Breast epithelium (tissue), 4 donors: ENCODE results near the gene CYP27C1. TPM values are rescaled to one million over a fixed set of nuclear protein-coding genes. Genes with fewer than 3 reads are reported as not detected.
A peak's percentile ranks its signal among the peaks of the same experiment; 100 is the strongest.

ENCODE experiments used
- DNase-seq, 2 donors: peaks; one replicate each; pipeline ENCODE4 v3.0.0-alpha.2; 2019; ENCODE audit warnings: low spot score in 2 of 2
- H3K27ac ChIP-seq, 2 donors: fragments of 200-600 bp; sonication (generic) in 1 of 2; one replicate each; pipeline ENCODE4 v1.5.1; 2016 to 2019; ENCODE audit warnings: mild to moderate bottlenecking in 1 of 2
- H3K27me3 ChIP-seq, 2 donors: fragments of 200-600 bp; sonication (generic) in 1 of 2; one replicate each; pipeline versions ENCODE4 v1.5.1 to v1.6.0; 2017 to 2019; ENCODE audit warnings: control low read depth in 1 of 2, mild to moderate bottlenecking in 1 of 2
- H3K36me3 ChIP-seq: fragments of 200-600 bp; one replicate; pipeline ENCODE4 v1.5.1; 2019
- H3K4me1 ChIP-seq, 2 donors: fragments of 200-600 bp; sonication (generic); one replicate each; pipeline ENCODE4 v1.5.1; 2016 to 2019; ENCODE audit warnings: control low read depth in 1 of 2
- H3K4me3 ChIP-seq, 3 donors: fragments of 200-600 bp; sonication (generic); 1 replicate in 2 of 3; 2 replicates in 1 of 3; pipeline ENCODE4 v1.5.1; 2016 to 2019; ENCODE audit warnings: mild to moderate bottlenecking in 3 of 3, moderate library complexity in 2 of 3
- H3K9me3 ChIP-seq, 2 donors: fragments of 200-600 bp; sonication (generic) in 1 of 2; one replicate each; pipeline ENCODE4 v1.5.1; 2016 to 2019; ENCODE audit warnings: control low read depth in 1 of 2
- POLR2A ChIP-seq: fragments of 450-650 bp; IDR thresholded peaks from one replicate; pipeline ENCODE4 v1.6.1; 2016; ENCODE audit warnings: antibody characterized with exemption, mild to moderate bottlenecking, moderate library complexity
- POLR2AphosphoS5 ChIP-seq, 3 donors: sonication (generic); formaldehyde crosslinking; IDR thresholded peaks; one replicate each; pipeline ENCODE4 v1.6.1; 2017; ENCODE audit warnings: antibody characterized with exemption in 3 of 3
- intact Hi-C: fragments of 100-400 bp; cut with DNase I; formaldehyde crosslinking; loops from one replicate; pipeline ENCODE4 v1.15.1; 2023; ENCODE audit warnings: low total_unique reads
- total RNA-seq, 3 donors: library from RNA; depleted of rRNA; stranded (reverse); fragments of >200 nt; gene quantifications; one replicate each; pipeline ENCODE4 v1.1.0, GENCODE V29; 2016
- TF ChIP-seq, protein P1 (sequence below), 3 donors: fragments of 450-650 bp; IDR thresholded peaks; one replicate each; pipeline ENCODE4 v1.5.1; 2016 to 2017; ENCODE audit warnings: antibody characterized with exemption in 3 of 3, mild to moderate bottlenecking in 3 of 3, moderate library complexity in 3 of 3

Gene CYP27C1, protein sequence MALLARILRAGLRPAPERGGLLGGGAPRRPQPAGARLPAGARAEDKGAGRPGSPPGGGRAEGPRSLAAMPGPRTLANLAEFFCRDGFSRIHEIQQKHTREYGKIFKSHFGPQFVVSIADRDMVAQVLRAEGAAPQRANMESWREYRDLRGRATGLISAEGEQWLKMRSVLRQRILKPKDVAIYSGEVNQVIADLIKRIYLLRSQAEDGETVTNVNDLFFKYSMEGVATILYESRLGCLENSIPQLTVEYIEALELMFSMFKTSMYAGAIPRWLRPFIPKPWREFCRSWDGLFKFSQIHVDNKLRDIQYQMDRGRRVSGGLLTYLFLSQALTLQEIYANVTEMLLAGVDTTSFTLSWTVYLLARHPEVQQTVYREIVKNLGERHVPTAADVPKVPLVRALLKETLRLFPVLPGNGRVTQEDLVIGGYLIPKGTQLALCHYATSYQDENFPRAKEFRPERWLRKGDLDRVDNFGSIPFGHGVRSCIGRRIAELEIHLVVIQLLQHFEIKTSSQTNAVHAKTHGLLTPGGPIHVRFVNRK
- total RNA-seq = under 1 TPM; 0.29 to 0.48 (median 0.33) TPM

GRCh38 chr2:127220102-127220767 is at the start of gene CYP27C1:
TSS of gene CYP27C1 (minus strand) at chr2:127220299. CDS start at chr2:127220270, 29 bp downstream.
- peaks cover 3 to 16% of the 10 kb centered on the region in 2 donors for H3K27me3 ChIP-seq
- intact Hi-C loops = no loop called here
- H3K27ac ChIP-seq = peak within 1 kb of the TSS in 1 of 2 donors; percentile 20
- peak within 1 kb of the TSS; percentile 56 to 80 (median 58) for H3K4me3 ChIP-seq
- no peak for DNase-seq
- no peaks in the 10 kb centered on the region for H3K36me3 ChIP-seq
- TF ChIP-seq, protein P1, sequence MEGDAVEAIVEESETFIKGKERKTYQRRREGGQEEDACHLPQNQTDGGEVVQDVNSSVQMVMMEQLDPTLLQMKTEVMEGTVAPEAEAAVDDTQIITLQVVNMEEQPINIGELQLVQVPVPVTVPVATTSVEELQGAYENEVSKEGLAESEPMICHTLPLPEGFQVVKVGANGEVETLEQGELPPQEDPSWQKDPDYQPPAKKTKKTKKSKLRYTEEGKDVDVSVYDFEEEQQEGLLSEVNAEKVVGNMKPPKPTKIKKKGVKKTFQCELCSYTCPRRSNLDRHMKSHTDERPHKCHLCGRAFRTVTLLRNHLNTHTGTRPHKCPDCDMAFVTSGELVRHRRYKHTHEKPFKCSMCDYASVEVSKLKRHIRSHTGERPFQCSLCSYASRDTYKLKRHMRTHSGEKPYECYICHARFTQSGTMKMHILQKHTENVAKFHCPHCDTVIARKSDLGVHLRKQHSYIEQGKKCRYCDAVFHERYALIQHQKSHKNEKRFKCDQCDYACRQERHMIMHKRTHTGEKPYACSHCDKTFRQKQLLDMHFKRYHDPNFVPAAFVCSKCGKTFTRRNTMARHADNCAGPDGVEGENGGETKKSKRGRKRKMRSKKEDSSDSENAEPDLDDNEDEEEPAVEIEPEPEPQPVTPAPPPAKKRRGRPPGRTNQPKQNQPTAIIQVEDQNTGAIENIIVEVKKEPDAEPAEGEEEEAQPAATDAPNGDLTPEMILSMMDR (IDR thresholded peaks at IDR 0.05) = no peak
- no peak for TF ChIP-seq POLR2A
- TF ChIP-seq POLR2AphosphoS5 (IDR thresholded peaks at IDR 0.05) = no peak
- H3K9me3 ChIP-seq = no peaks in the 10 kb centered on the region
- peaks cover 0 to 11% of the 10 kb centered on the region in 2 donors for H3K4me1 ChIP-seq

DNA sequence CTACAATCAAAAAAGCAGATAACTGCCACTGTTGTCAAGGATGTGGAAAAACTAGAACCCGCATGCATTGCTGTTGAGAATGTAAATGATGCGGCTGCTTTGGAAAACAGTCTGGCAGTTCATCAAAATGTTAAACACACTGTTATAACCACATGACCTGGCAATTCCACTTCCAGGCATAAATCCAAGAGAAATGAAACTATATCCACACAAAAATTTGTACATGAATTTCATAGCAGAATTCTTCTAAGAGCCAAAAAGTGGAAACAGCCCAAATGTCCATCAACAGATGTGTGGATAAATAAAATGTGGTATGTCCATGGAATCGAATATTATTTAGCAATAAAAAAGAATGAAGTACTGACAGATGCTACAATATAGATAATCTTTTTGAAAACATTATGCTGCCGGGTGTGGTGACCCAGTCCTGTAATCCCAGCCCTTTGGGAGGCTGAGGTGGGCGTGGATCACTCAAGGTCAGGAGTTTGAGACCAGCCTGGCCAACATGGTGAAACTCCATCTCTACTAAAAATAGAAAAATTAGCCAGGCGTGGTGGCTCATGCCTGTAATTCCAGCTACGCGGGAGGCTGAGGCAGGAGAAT is 41.8 kb upstream of the CYP27C1 start:
- H3K36me3 ChIP-seq = peaks cover 6% of the 10 kb centered on the region
- no peak for TF ChIP-seq POLR2A
- no peak for TF ChIP-seq POLR2AphosphoS5 (IDR thresholded peaks at IDR 0.05)
- TF ChIP-seq, protein P1 (IDR thresholded peaks at IDR 0.05) = no peak
- DNase-seq = no peak

GRCh38 chr2:127259355-127259754 is 39.3 kb upstream of the CYP27C1 start:
- Histone ChIP-seq H3K4me1 (no peaks in the 10 kb centered on the region), H3K27me3 (no peaks in the 10 kb centered on the region), H3K4me3 (no peak overlapping the region), H3K9me3 (no peaks in the 10 kb centered on the region), H3K36me3 (peaks cover 6% of the 10 kb centered on the region), H3K27ac (no peak overlapping the region)
- DNase-seq = no peak
- no peak for TF ChIP-seq POLR2AphosphoS5 (IDR thresholded peaks at IDR 0.05)
- TF ChIP-seq POLR2A = no peak
- TF ChIP-seq, protein P1 (IDR thresholded peaks at IDR 0.05) = no peak
- intact Hi-C loops = no loop called here

More for the DNA sequence above, 41.8 kb upstream of the CYP27C1 start:
- Histone ChIP-seq H3K9me3 (no peaks in the 10 kb centered on the region), H3K27ac (no peak overlapping the region), H3K27me3 (no peaks in the 10 kb centered on the region), H3K4me3 (no peak overlapping the region), H3K4me1 (no peaks in the 10 kb centered on the region)
- intact Hi-C loops = no loop called here

DNA sequence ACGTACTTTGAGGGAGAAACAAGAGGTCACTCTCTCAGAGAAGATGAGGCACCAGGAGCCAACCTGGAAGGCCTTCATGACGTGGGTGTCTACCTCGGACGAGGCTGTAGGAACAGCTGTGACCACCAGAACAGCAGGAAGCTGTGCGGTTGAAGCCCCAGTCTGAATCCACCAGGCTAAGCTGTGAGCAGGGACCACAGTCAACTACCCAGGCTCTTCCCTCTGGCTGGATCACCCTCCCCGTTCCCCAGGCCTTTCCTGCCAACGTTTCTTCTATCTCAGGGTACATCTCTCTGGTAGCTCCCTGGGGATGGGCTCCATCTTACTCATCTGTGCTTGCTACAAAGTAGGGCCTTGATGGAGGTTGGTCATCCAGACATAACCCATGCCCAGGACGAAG is 36.8 kb upstream of the CYP27C1 start:
- intact Hi-C loops = no loop called here
- TF ChIP-seq, protein P1 (IDR thresholded peaks at IDR 0.05) = no peak
- no peak for TF ChIP-seq POLR2A
- no peak for TF ChIP-seq POLR2AphosphoS5 (IDR thresholded peaks at IDR 0.05)
- no peak for DNase-seq
- Histone ChIP-seq H3K4me1 (no peaks in the 10 kb centered on the region), H3K27me3 (no peaks in the 10 kb centered on the region), H3K4me3 (no peak overlapping the region), H3K9me3 (no peaks in the 10 kb centered on the region), H3K27ac (no peak overlapping the region), H3K36me3 (peaks cover 6% of the 10 kb centered on the region)
